Mesothelial cell of epicardium (in vitro differentiated cells): ENCODE data around the gene CEP112. TPM values are rescaled to one million over a fixed set of nuclear protein-coding genes. Genes with fewer than 3 reads are reported as not detected.

Source experiments
- DNase-seq, 2 experiments: peaks; one replicate each; pipeline ENCODE4 v3.0.0; 2021; ENCODE audit warnings: low spot score in 2 of 2; ENCODE audit not compliant: unreplicated experiment in 2 of 2
- H3K27ac Mint-ChIP-seq: 2 replicates; pipeline ENCODE4 v1.8.0; 2021; ENCODE audit warnings: mixed read lengths
- H3K27me3 Mint-ChIP-seq: 2 replicates; pipeline ENCODE4 v1.8.0; 2021; ENCODE audit warnings: low read depth, mixed read lengths
- H3K36me3 Mint-ChIP-seq: 2 replicates; pipeline ENCODE4 v1.8.0; 2021; ENCODE audit warnings: mixed read lengths
- H3K4me1 Mint-ChIP-seq: 2 replicates; pipeline ENCODE4 v1.8.0; 2021; ENCODE audit warnings: mixed read lengths
- H3K4me3 Mint-ChIP-seq: 2 replicates; pipeline ENCODE4 v1.8.0; 2021; ENCODE audit warnings: mild to moderate bottlenecking, moderate library complexity, mixed read lengths
- H3K9me3 Mint-ChIP-seq: 2 replicates; pipeline ENCODE4 v1.8.0; 2021; ENCODE audit warnings: mixed read lengths
- total RNA-seq: library from RNA; stranded (reverse); gene quantifications from 3 replicates; pipeline ENCODE4 v1.2.1, GENCODE V29; 2021
- TF ChIP-seq, protein P1 (sequence below): fragments of 200-600 bp; sonication (generic); IDR thresholded peaks from one replicate; pipeline ENCODE4 v1.5.0; 2021; ENCODE audit warnings: antibody characterized with exemption; ENCODE audit not compliant: unreplicated experiment

CEP112 gene
- total RNA-seq, 1 donor from 2014 or later: 24.0 TPM

DNA sequence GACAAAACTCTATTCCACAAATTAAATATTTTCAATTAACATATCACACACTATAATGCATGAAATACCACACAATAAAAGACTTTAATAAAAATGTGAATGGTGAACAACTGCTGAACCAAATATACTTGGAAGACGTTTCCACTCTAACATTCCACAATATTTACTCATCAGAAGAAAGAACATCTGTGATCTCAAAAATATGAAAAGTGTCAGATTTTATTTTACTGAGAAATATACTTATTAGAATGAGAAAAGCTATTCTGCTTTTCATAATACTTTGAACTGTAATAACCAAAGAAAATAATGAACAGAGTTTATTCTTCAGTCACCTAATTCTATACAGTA, 448.7 kb downstream of the CEP112 start:
- TF ChIP-seq, protein P1, sequence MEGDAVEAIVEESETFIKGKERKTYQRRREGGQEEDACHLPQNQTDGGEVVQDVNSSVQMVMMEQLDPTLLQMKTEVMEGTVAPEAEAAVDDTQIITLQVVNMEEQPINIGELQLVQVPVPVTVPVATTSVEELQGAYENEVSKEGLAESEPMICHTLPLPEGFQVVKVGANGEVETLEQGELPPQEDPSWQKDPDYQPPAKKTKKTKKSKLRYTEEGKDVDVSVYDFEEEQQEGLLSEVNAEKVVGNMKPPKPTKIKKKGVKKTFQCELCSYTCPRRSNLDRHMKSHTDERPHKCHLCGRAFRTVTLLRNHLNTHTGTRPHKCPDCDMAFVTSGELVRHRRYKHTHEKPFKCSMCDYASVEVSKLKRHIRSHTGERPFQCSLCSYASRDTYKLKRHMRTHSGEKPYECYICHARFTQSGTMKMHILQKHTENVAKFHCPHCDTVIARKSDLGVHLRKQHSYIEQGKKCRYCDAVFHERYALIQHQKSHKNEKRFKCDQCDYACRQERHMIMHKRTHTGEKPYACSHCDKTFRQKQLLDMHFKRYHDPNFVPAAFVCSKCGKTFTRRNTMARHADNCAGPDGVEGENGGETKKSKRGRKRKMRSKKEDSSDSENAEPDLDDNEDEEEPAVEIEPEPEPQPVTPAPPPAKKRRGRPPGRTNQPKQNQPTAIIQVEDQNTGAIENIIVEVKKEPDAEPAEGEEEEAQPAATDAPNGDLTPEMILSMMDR: no peak
- no peak for DNase-seq
- peaks cover 31% of the 10 kb centered on the region for H3K4me1 Mint-ChIP-seq
- H3K4me3 Mint-ChIP-seq: no peak overlapping the region
- no peaks in the 10 kb centered on the region for H3K27me3 Mint-ChIP-seq
- no peaks in the 10 kb centered on the region for H3K36me3 Mint-ChIP-seq
- peaks cover 5% of the 10 kb centered on the region for H3K9me3 Mint-ChIP-seq
- peak overlapping the region; percentile 84 for H3K27ac Mint-ChIP-seq

DNA sequence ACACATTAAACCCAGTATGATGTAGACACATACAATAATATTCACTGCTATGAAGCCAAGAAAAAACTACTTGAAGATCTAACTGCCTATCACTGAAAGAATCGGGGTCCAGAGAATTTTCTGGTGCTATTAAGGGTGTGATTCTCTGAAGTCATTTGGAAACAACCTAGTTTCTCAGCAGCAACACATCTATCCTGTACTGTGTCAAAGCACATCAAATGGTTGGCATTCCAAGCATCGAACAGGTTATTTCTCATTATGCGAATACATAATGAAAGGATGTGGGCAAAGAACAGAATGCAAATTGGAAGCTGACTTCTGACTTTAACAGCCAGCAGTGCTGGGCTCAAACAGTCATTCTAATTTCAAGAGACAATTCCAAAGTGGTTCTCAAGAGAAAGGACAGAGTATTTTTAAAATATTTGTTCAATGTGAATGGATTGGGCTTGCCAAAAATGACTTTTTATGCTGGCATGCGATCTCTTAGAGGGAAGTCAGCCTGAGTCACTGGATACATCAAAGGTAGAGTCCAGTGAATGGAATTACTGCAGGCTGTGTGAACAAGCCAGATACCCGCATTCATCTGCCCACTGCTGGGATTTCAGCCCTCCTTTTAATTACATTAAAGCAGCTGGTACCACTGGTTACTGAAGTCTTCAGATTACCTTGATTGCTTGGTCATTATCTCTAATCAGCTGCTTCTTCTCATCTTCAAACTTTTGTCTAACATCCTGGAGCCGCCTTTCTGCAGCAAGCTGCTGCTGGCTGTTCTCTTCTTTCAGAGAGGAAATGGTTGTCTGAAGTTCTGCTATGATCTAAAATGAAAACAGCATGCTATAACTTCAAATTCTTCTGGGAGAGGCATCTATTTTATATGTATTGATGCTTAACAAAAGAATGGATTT, 449.3 kb downstream of the CEP112 start:
- no peaks in the 10 kb centered on the region for H3K27me3 Mint-ChIP-seq
- DNase-seq: no peak
- peaks cover 25% of the 10 kb centered on the region for H3K4me1 Mint-ChIP-seq
- peak overlapping the region; percentile 84 for H3K27ac Mint-ChIP-seq
- TF ChIP-seq, protein P1: no peak
- H3K9me3 Mint-ChIP-seq: peaks cover 5% of the 10 kb centered on the region
- no peaks in the 10 kb centered on the region for H3K36me3 Mint-ChIP-seq
- H3K4me3 Mint-ChIP-seq: no peak overlapping the region

DNA sequence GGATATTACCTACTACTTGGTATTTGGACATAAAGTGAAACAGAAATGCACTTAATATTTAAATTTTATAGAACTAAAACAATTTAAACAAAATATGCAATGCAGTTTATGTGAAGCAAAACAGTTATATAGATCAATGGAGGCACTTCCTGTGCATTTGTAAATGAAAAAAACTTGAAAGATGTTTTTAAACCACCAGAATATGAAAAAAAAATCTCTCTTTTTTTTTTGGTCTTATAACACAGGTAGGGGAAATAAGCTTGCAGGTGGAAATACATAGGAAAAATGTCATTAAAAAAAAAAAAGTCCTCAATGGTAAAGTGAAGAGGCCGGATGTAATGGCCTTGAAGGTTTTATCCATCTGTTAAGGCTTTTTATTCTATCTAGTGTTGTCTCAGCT, 450.2 kb downstream of the CEP112 start:
- peaks cover 20% of the 10 kb centered on the region for H3K4me1 Mint-ChIP-seq
- H3K9me3 Mint-ChIP-seq: peaks cover 5% of the 10 kb centered on the region
- no peak overlapping the region for H3K4me3 Mint-ChIP-seq
- DNase-seq: no peak
- TF ChIP-seq, protein P1: no peak
- H3K27ac Mint-ChIP-seq: peak overlapping the region; percentile 59
- H3K36me3 Mint-ChIP-seq: peaks cover 2% of the 10 kb centered on the region
- H3K27me3 Mint-ChIP-seq: no peaks in the 10 kb centered on the region

DNA sequence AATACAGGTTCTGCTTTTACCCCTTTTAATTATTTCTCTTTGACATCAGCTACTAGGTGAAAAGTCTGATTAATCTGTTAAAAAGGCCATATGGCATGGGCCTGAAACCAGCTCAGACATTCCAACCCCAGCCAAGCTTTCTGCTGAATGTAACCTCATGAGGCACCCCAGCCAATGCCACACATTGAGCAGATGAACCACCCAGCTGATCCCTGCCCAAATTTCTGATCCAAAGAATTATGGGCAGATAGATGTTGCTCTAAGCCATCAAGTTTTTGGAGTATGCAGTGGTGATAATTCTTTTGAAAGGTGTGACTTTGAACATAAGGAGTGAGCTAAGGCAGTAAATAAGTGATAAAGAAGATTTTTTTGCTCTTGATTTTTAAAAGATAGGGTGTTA, 452.9 kb downstream of the CEP112 start:
- DNase-seq: no peak
- Mint-ChIP-seq H3K27ac (no peak overlapping the region), H3K4me3 (no peak overlapping the region), H3K36me3 (peaks cover 2% of the 10 kb centered on the region), H3K27me3 (no peaks in the 10 kb centered on the region), H3K9me3 (peaks cover 5% of the 10 kb centered on the region), H3K4me1 (peaks cover 16% of the 10 kb centered on the region)
- TF ChIP-seq, protein P1: no peak

GRCh38 chr17:65737451-65737850, 454.5 kb downstream of the CEP112 start:
- DNase-seq: no peak
- Mint-ChIP-seq H3K4me3 (no peak overlapping the region), H3K36me3 (peaks cover 10% of the 10 kb centered on the region), H3K27ac (no peak overlapping the region), H3K4me1 (peaks cover 7% of the 10 kb centered on the region), H3K9me3 (peaks cover 11% of the 10 kb centered on the region), H3K27me3 (no peaks in the 10 kb centered on the region)
- TF ChIP-seq, protein P1: no peak
